ENCODE results near the gene LDLRAD3. TPM values are rescaled to one million over a fixed set of nuclear protein-coding genes. Genes with fewer than 3 reads are reported as not detected.

The LDLRAD3 gene
- polyA plus RNA-seq, 1 donor (not counting 4 experiments of a cell fraction or from before 2014, with no cell fraction given), result 13.1 TPM

- Histone ChIP-seq H3K4me2 (ENCODE audit: control insufficient read depth, extremely low read depth, insufficient read depth, low read depth, low read length) (no peak overlapping the region), H3K4me3 (ENCODE audit: control insufficient read depth in 2 of 3, extremely low read depth in 1 of 3, insufficient read depth in 2 of 3, low read depth in 1 of 3, low read length in 3 of 3) (no peak overlapping the region), H4K20me1 (ENCODE audit: control insufficient read depth, extremely low read depth, insufficient read depth, low read length) (no peaks in the 10 kb centered on the region), H3K79me2 (ENCODE audit: control insufficient read depth, insufficient read depth, low read length) (no peaks in the 10 kb centered on the region), H2AFZ (ENCODE audit: control insufficient read depth, low read length) (no peak overlapping the region), H3K36me3 (ENCODE audit: control insufficient read depth in 2 of 2, extremely low read depth in 1 of 2, insufficient read depth in 2 of 2, low read length in 2 of 2) (no peaks in the 10 kb centered on the region), H3K9me3 (ENCODE audit: control insufficient read depth, low read depth, low read length) (no peaks in the 10 kb centered on the region), H3K4me1 (ENCODE audit: control insufficient read depth, extremely low read depth, insufficient read depth, low read length) (peaks cover 29% of the 10 kb centered on the region), H3K9me1 (ENCODE audit: control insufficient read depth, extremely low read depth, insufficient read depth, low read length) (no peaks in the 10 kb centered on the region), H3K9ac (ENCODE audit: control insufficient read depth, extremely low read depth, insufficient read depth, low read length) (no peak overlapping the region), H3K27ac (ENCODE audit: control insufficient read depth, insufficient read depth, low read length) (no peak overlapping the region), H3K27me3 (ENCODE audit: control insufficient read depth, extremely low read depth, insufficient read depth, low read length) (no peaks in the 10 kb centered on the region)
- DNase-seq (ENCODE audit: low read depth, low spot score) (no peak), FAIRE-seq (no peak)
- TF ChIP-seq CTCF (optimal IDR thresholded peaks at IDR 0.05 in 1 of 3, IDR thresholded peaks at IDR 0.05 in 1 of 3, conservative IDR thresholded peaks at IDR 0.05 in 1 of 3; ENCODE audit: extremely low read depth in 1 of 3, insufficient read depth in 2 of 3, low read length in 3 of 3), result no peak
- TF ChIP-seq EZH2 (IDR thresholded peaks at IDR 0.05; ENCODE audit: low read length), result no peak
- dilution Hi-C loops (cut with MboI; ENCODE audit: extremely low pct_ligation_motif_present, low sequenced_read_pairs), result no loop called here
Observed at GRCh38 chr11:36214976-36215692, 271.3 kb downstream of the LDLRAD3 start.

GRCh38 chr11:36215693-36216060, 271.8 kb downstream of the LDLRAD3 start:
- DNase-seq (ENCODE audit: low read depth, low spot score) (no peak), FAIRE-seq (no peak)
- Histone ChIP-seq H3K9me1 (ENCODE audit: control insufficient read depth, extremely low read depth, insufficient read depth, low read length) (no peaks in the 10 kb centered on the region), H3K4me2 (ENCODE audit: control insufficient read depth, extremely low read depth, insufficient read depth, low read depth, low read length) (no peak overlapping the region), H3K79me2 (ENCODE audit: control insufficient read depth, insufficient read depth, low read length) (no peaks in the 10 kb centered on the region), H3K4me1 (ENCODE audit: control insufficient read depth, extremely low read depth, insufficient read depth, low read length) (peaks cover 23% of the 10 kb centered on the region), H3K27ac (ENCODE audit: control insufficient read depth, insufficient read depth, low read length) (no peak overlapping the region), H3K27me3 (ENCODE audit: control insufficient read depth, extremely low read depth, insufficient read depth, low read length) (no peaks in the 10 kb centered on the region), H3K36me3 (ENCODE audit: control insufficient read depth in 2 of 2, extremely low read depth in 1 of 2, insufficient read depth in 2 of 2, low read length in 2 of 2) (no peaks in the 10 kb centered on the region), H3K4me3 (ENCODE audit: control insufficient read depth in 2 of 3, extremely low read depth in 1 of 3, insufficient read depth in 2 of 3, low read depth in 1 of 3, low read length in 3 of 3) (no peak overlapping the region), H3K9ac (ENCODE audit: control insufficient read depth, extremely low read depth, insufficient read depth, low read length) (no peak overlapping the region), H4K20me1 (ENCODE audit: control insufficient read depth, extremely low read depth, insufficient read depth, low read length) (no peaks in the 10 kb centered on the region), H3K9me3 (ENCODE audit: control insufficient read depth, low read depth, low read length) (no peaks in the 10 kb centered on the region), H2AFZ (ENCODE audit: control insufficient read depth, low read length) (no peak overlapping the region)
- dilution Hi-C loops (cut with MboI; ENCODE audit: extremely low pct_ligation_motif_present, low sequenced_read_pairs), result no loop called here
- TF ChIP-seq EZH2 (IDR thresholded peaks at IDR 0.05; ENCODE audit: low read length) (no peak), CTCF (optimal IDR thresholded peaks at IDR 0.05 in 1 of 3, IDR thresholded peaks at IDR 0.05 in 1 of 3, conservative IDR thresholded peaks at IDR 0.05 in 1 of 3; ENCODE audit: extremely low read depth in 1 of 3, insufficient read depth in 2 of 3, low read length in 3 of 3) (no peak)

Data from keratinocyte (primary cell).